ENCODE measurements around the gene BICD1.
A peak's percentile ranks its signal among the peaks of the same experiment; 100 is the strongest.
"Not testable (repeated sequence)": the region's sequence is repeated elsewhere in the genome, so short reads cannot be mapped to it uniquely, and the experiment has no call there.

Gene BICD1

GRCh38 chr12:32196250-32197198, 89.9 kb downstream of the BICD1 start:
- DNase-seq, result no peak

- DNase-seq, result no peak
These were observed 90.8 kb downstream of the BICD1 start for GRCh38 chr12:32197421-32197820.

GRCh38 chr12:32198555-32198954, 91.9 kb downstream of the BICD1 start:
- no peak for DNase-seq

- no peak for DNase-seq
These were observed 94.4 kb downstream of the BICD1 start for GRCh38 chr12:32201096-32201495.

GRCh38 chr12:32201976-32202375, 95.3 kb downstream of the BICD1 start:
- no peak for DNase-seq

GRCh38 chr12:32205731-32206130, 99.1 kb downstream of the BICD1 start:
- no peak for DNase-seq

GRCh38 chr12:32208355-32208754, 101.7 kb downstream of the BICD1 start:
- no peak for DNase-seq

GRCh38 chr12:32211066-32211899, 104.6 kb downstream of the BICD1 start:
- DNase-seq, result no peak

- peak; percentile 17 to 64 for DNase-seq
These were observed 105.2 kb downstream of the BICD1 start for GRCh38 chr12:32211900-32212156.

- no peak for DNase-seq
These were observed 108.1 kb downstream of the BICD1 start for GRCh38 chr12:32214723-32215122.

- no peak for DNase-seq
These were observed 111.0 kb downstream of the BICD1 start for GRCh38 chr12:32217354-32218310.

- DNase-seq, result no peak
These were observed 117.3 kb downstream of the BICD1 start for GRCh38 chr12:32223941-32224340.

GRCh38 chr12:32226768-32227167, 120.1 kb downstream of the BICD1 start:
- DNase-seq, result no peak

GRCh38 chr12:32229971-32230612, 123.4 kb downstream of the BICD1 start:
- DNase-seq, result no peak

GRCh38 chr12:32230613-32230993, 124.0 kb downstream of the BICD1 start:
- peak in 1 of 2 experiments; percentile 18 for DNase-seq

- DNase-seq, result not testable (repeated sequence)
These were observed 124.7 kb downstream of the BICD1 start for GRCh38 chr12:32231361-32231760.

GRCh38 chr12:32233568-32233967, 126.9 kb downstream of the BICD1 start:
- DNase-seq, result no peak

- no peak for DNase-seq
These were observed 128.6 kb downstream of the BICD1 start for GRCh38 chr12:32235251-32235650.

GRCh38 chr12:32240162-32240561, 133.5 kb downstream of the BICD1 start:
- peak in 1 of 2 experiments; percentile 18 for DNase-seq

- no peak for DNase-seq
These were observed 134.2 kb downstream of the BICD1 start for GRCh38 chr12:32240831-32241230.

- no peak for DNase-seq
These were observed 136.0 kb downstream of the BICD1 start for GRCh38 chr12:32242641-32243040.

GRCh38 chr12:32248441-32249140, 141.9 kb downstream of the BICD1 start:
- no peak for DNase-seq

All from NCI-H1930 (cell line).